Colon (tissue), 2 donors: Measurements from ENCODE around the gene ATP5PF.
"Not testable (repeated sequence)": the region's sequence is repeated elsewhere in the genome, so short reads cannot be mapped to it uniquely, and the experiment has no call there.

Experiments used
- FAIRE-seq: peaks from 2 replicates; lab custom pipeline; 2012; peaks lifted over from hg19 to GRCh38; lab: Jason Lieb, UNC
- donor health status: control.
- donor health status: control.

The ATP5PF gene

GRCh38 chr21:25734904-25735645 is at the start of gene ATP5PF, which contains the start of gene GABPA:
ATP5PF (minus strand) TSS chr21:25734904; CDS start chr21:25729794, 5,110 bp downstream.
GABPA (plus strand) TSS chr21:25734972; CDS start chr21:25741599, 6,627 bp downstream.
- FAIRE-seq: no peak

- not testable (repeated sequence) for FAIRE-seq
These were observed 43.6 kb upstream of the ATP5PF start for GRCh38 chr21:25778126-25778875.

- no peak for FAIRE-seq
These were observed 41.7 kb upstream of the ATP5PF start for GRCh38 chr21:25776440-25776839.

- FAIRE-seq: no peak
These were observed 38.0 kb upstream of the ATP5PF start for GRCh38 chr21:25772686-25773085.

GRCh38 chr21:25767921-25768320 is 33.2 kb upstream of the ATP5PF start:
- no peak for FAIRE-seq

- FAIRE-seq: no peak
These were observed 29.4 kb upstream of the ATP5PF start for GRCh38 chr21:25764065-25764464.

- FAIRE-seq: no peak
These were observed 26.0 kb upstream of the ATP5PF start for GRCh38 chr21:25760677-25761076.

GRCh38 chr21:25760061-25760460 is 25.4 kb upstream of the ATP5PF start:
- no peak for FAIRE-seq

- FAIRE-seq: no peak
These were observed 24.9 kb upstream of the ATP5PF start for GRCh38 chr21:25759573-25759972.

- FAIRE-seq: no peak
These were observed 22.8 kb upstream of the ATP5PF start for GRCh38 chr21:25757531-25757930.

GRCh38 chr21:25756190-25756932 is 21.7 kb upstream of the ATP5PF start:
- FAIRE-seq: no peak

GRCh38 chr21:25752416-25752815 is 17.7 kb upstream of the ATP5PF start:
- FAIRE-seq: no peak

GRCh38 chr21:25750085-25750484 is 15.4 kb upstream of the ATP5PF start:
- no peak for FAIRE-seq

- FAIRE-seq: no peak
These were observed 10.2 kb upstream of the ATP5PF start for GRCh38 chr21:25744854-25745253.

GRCh38 chr21:25742900-25743299 is 8.2 kb upstream of the ATP5PF start:
- FAIRE-seq: no peak

- FAIRE-seq: no peak
These were observed 2.7 kb upstream of the ATP5PF start for GRCh38 chr21:25737421-25737820.

- no peak for FAIRE-seq
These were observed 1.2 kb upstream of the ATP5PF start for GRCh38 chr21:25735646-25736597.

GRCh38 chr21:25734654-25734903 is 125 bp downstream of the ATP5PF start:
- FAIRE-seq: no peak

GRCh38 chr21:25733859-25734653 is 648 bp downstream of the ATP5PF start:
- no peak for FAIRE-seq

GRCh38 chr21:25732091-25732760 is 2.5 kb downstream of the ATP5PF start:
- FAIRE-seq: no peak
